GM12878 (cell line): ENCODE measurements around the gene CTNNA3. TPM values are rescaled to one million over a fixed set of nuclear protein-coding genes. Genes with fewer than 3 reads are reported as not detected.

Source experiments
- ATAC-seq: fragments of 200-7000 bp; cut with Tn5 transposase; 3 replicates; pipeline ENCODE4 v1.9.1; 2020; ENCODE audit warnings: mild to moderate bottlenecking, moderate library complexity
- BruUV-seq: library from RNA; stranded (reverse); fragments of 400-500 nt; replicated peaks from 2 replicates; lab custom pipeline; 2021; lab: Mats Ljungman, UMichigan
- CTCF ChIA-PET: fragments of 300-600 bp; sonication (Branson Sonifier 250); formaldehyde crosslinking; extraction: SDS; loops from one replicate; lab custom pipeline; 2021; ENCODE audit warnings: inconsistent platforms; lab: Yijun Ruan, JAX
- POLR2A ChIA-PET: fragments of 350-600 bp; formaldehyde crosslinking; extraction: SDS; loops from one replicate; lab custom pipeline; 2021; ENCODE audit warnings: inconsistent platforms; lab: Charles Lee
- RAD21 ChIA-PET: fragments of 300-600 bp; sonication (Branson Sonifier 250); formaldehyde crosslinking; loops from one replicate; lab custom pipeline; 2023; ENCODE audit warnings: antibody characterized with exemption; ENCODE audit not compliant: unreplicated experiment; lab: Charles Lee
- SMC1A ChIA-PET: fragments of 300-600 bp; sonication (Branson Sonifier 250); formaldehyde crosslinking; loops from one replicate; lab custom pipeline; 2023; ENCODE audit not compliant: unreplicated experiment, uncharacterized antibody; lab: Charles Lee
- DNase-seq: peaks from one replicate; pipeline ENCODE4 v3.0.0-alpha.2; 2011; ENCODE audit warnings: low read depth, low spot score
- FAIRE-seq: peaks from 3 replicates; lab custom pipeline; 2011; peaks lifted over from hg19 to GRCh38; lab: Jason Lieb, UNC
- H2AFZ ChIP-seq: 2 replicates; pipeline ENCODE4 v1.6.0; 2011; ENCODE audit warnings: low read depth, low read length, control low read depth; ENCODE audit not compliant: control insufficient read depth
- H3K27ac ChIP-seq: 2 replicates; pipeline ENCODE4 v1.5.1; 2011; ENCODE audit warnings: control low read depth; ENCODE audit not compliant: control insufficient read depth, insufficient read depth
- H3K27me3 ChIP-seq, 2 experiments: replicated peaks in 1 of 2; 2 replicates each; pipeline versions ENCODE4 v1.6.0 to v1.6.1; 2011; ENCODE audit warnings: low read length in 1 of 2; ENCODE audit not compliant: control insufficient read depth in 2 of 2, insufficient read depth in 2 of 2
- H3K36me3 ChIP-seq, 2 experiments: 2 replicates each; pipeline ENCODE4 v1.5.1; 2011; ENCODE audit warnings: low read length in 1 of 2; ENCODE audit not compliant: control insufficient read depth in 2 of 2, insufficient read depth in 2 of 2
- H3K4me1 ChIP-seq: 2 replicates; pipeline ENCODE4 v1.6.1; 2011; ENCODE audit warnings: mild to moderate bottlenecking, low read length, moderate library complexity, mixed read lengths; ENCODE audit not compliant: control insufficient read depth, insufficient read depth
- H3K4me2 ChIP-seq: 2 replicates; pipeline ENCODE4 v1.6.0; 2011; ENCODE audit warnings: control low read depth; ENCODE audit not compliant: control insufficient read depth, insufficient read depth
- H3K4me3 ChIP-seq: fragments of 200-600 bp; sonication (generic); 2 replicates; pipeline ENCODE4 v1.5.1; 2016
- H3K79me2 ChIP-seq: 2 replicates; pipeline ENCODE4 v1.6.0; 2011; ENCODE audit warnings: low read length; ENCODE audit not compliant: control insufficient read depth, insufficient read depth
- H3K9ac ChIP-seq: 2 replicates; pipeline ENCODE4 v1.8.0; 2011; ENCODE audit warnings: low read length, control low read depth, mixed read lengths; ENCODE audit not compliant: control insufficient read depth, insufficient read depth
- H3K9me3 ChIP-seq: replicated peaks from 3 replicates; pipeline ENCODE4 v1.5.1; 2011; ENCODE audit warnings: mild to moderate bottlenecking, low read length; ENCODE audit not compliant: control insufficient read depth, insufficient read depth
- H4K20me1 ChIP-seq: 2 replicates; pipeline ENCODE4 v1.6.0; 2011; ENCODE audit not compliant: control insufficient read depth, insufficient read depth
- CBFB ChIP-seq: IDR thresholded peaks from 2 replicates; pipeline ENCODE4 v1.6.1; 2016; ENCODE audit warnings: antibody characterized with exemption, low read depth
- EED ChIP-seq: sonication (generic); IDR thresholded peaks from 2 replicates; pipeline ENCODE4 v1.6.1; 2016; ENCODE audit warnings: antibody characterized with exemption, low read depth
- ETV6 ChIP-seq, 2 experiments: fragments of 450-650 bp in 1 of 2; IDR thresholded peaks in 1 of 2; conservative IDR thresholded peaks in 1 of 2; 2 replicates each; pipeline ENCODE4 v1.6.1; 2014; ENCODE audit warnings: antibody characterized with exemption in 1 of 2, borderline replicate concordance in 1 of 2, low read depth in 1 of 2, mild to moderate bottlenecking in 1 of 2, moderate library complexity in 1 of 2
- KAT2A ChIP-seq: conservative IDR thresholded peaks from 2 replicates; pipeline ENCODE4 v1.6.1; 2011; ENCODE audit warnings: low read depth, low read length; ENCODE audit not compliant: control insufficient read depth
- MLLT1 ChIP-seq: fragments of 450-650 bp; IDR thresholded peaks from 2 replicates; pipeline ENCODE4 v1.6.1; 2016; ENCODE audit warnings: mild to moderate bottlenecking
- NR2F1 ChIP-seq: fragments of 450-650 bp; conservative IDR thresholded peaks from 2 replicates; pipeline ENCODE4 v1.6.1; 2017; ENCODE audit warnings: mild to moderate bottlenecking
- POLR2A ChIP-seq: IDR thresholded peaks from 2 replicates; pipeline ENCODE4 v1.6.1; 2011; ENCODE audit warnings: low read depth, mild to moderate bottlenecking, low read length
- RUNX3 ChIP-seq: IDR thresholded peaks from 2 replicates; pipeline ENCODE4 v1.6.1; 2012; ENCODE audit warnings: low read length, inconsistent platforms
- SMARCA5 ChIP-seq: fragments of 450-650 bp; IDR thresholded peaks from 2 replicates; pipeline ENCODE4 v1.6.1; 2017; ENCODE audit warnings: mild to moderate bottlenecking
- SREBF2 ChIP-seq: IDR thresholded peaks from 2 replicates; pipeline ENCODE4 v1.6.1; 2012; ENCODE audit warnings: mild to moderate bottlenecking, low read length
- TAF1 ChIP-seq: IDR thresholded peaks from 2 replicates; pipeline ENCODE4 v1.6.1; 2011; ENCODE audit warnings: mild to moderate bottlenecking, low read depth, low read length, borderline replicate concordance
- TBL1XR1 ChIP-seq: IDR thresholded peaks from 2 replicates; pipeline ENCODE4 v1.6.1; 2012; ENCODE audit warnings: low read depth, low read length, improper control_type of control experiment
- ZNF274 ChIP-seq: IDR thresholded peaks from one replicate; pipeline ENCODE4 v1.8.0; 2011; ENCODE audit not compliant: insufficient read length, insufficient read depth
- whole genome bisulfite sequencing: methylation state at CpG from one replicate; pipeline ENCODE4 v1.1.6; 2016; ENCODE audit warnings: low lambda C conversion rate; ENCODE audit not compliant: insufficient replicate concordance, insufficient coverage; ENCODE audit errors: missing lambda C conversion rate; 5-methylcytosine and 5-hydroxymethylcytosine counted together
- in situ Hi-C: fragments of 300-500 bp; cut with MboI; formaldehyde crosslinking; loops from 9 replicates; pipeline ENCODE4 v1.14.3; 2018; ENCODE audit warnings: mixed read lengths
- intact Hi-C: fragments of 100-400 bp; cut with micrococcal nuclease; formaldehyde crosslinking; loops from one replicate; pipeline ENCODE4 v1.14.2; 2022; ENCODE audit not compliant: unreplicated experiment
- polyA plus RNA-seq, 11 experiments: library from polyadenylated mRNA; depleted of rRNA in 4 of 11; unstranded in 6 of 11; stranded (reverse) in 5 of 11; fragments of >200 nt; fragmentation: Nextera tagmentation in 4 of 11; fragmentation: Illumina TruSeq in 1 of 11; extraction: Ambion mirVana in 4 of 11; extraction: Trizol in 1 of 11; gene quantifications; 1 replicate in 1 of 11; 2 replicates in 10 of 11; pipeline versions ENCODE4 v1.2.1 to v1.2.3, GENCODE V29; 2011 to 2016; ENCODE audit warnings: inconsistent platforms in 2 of 11, missing spikeins in 2 of 11, low read depth in 1 of 11
- total RNA-seq, 4 experiments: library from RNA; depleted of rRNA in 3 of 4; stranded (reverse); fragments of >200 nt in 3 of 4; fragmentation: Illumina TruSeq in 1 of 4; extraction: Trizol in 1 of 4; gene quantifications; 2 replicates each; pipeline versions ENCODE4 v1.2.1 to v1.2.3, GENCODE V29; 2013 to 2021
- TF ChIP-seq, protein P1 (sequence below): fragments of 450-650 bp; IDR thresholded peaks from 2 replicates; pipeline ENCODE4 v1.6.1; 2017; ENCODE audit warnings: mild to moderate bottlenecking, low read depth, inconsistent platforms; ENCODE audit not compliant: poor library complexity, severe bottlenecking
- TF ChIP-seq, protein P2 (sequence below): fragments of 450-650 bp; IDR thresholded peaks from 2 replicates; pipeline ENCODE4 v1.6.1; 2017; ENCODE audit warnings: low read depth, mild to moderate bottlenecking, moderate library complexity

Gene CTNNA3
- total and polyA plus RNA-seq, 10 of the 15 experiments (the other 5 are each of a cell fraction or from before 2014, with no cell fraction given) = under 0.01 to 4.5 (median 0.22) TPM; not detected in 2

DNA sequence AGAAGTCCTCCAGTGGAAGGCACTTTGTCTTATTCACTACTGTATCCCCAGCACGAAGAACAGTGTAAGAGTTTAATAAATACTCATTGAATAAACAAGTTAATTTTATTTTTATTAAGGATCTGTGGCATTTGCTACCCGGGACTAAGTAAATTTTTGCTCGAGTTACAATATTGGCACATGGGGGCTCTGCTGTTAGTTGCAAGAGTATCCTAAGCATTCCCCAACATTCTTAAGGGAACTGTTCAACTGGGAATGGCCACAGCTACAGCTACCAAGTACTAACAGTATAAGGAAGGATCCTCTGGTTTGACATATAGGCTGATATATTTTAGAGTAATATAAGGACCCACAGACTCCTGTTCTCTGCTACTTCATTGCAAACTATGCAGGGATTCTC lies 778.9 kb downstream of the CTNNA3 start:
- Histone ChIP-seq H3K36me3 (no peaks in the 10 kb centered on the region), H3K9me3 (no peaks in the 10 kb centered on the region), H4K20me1 (no peaks in the 10 kb centered on the region), H3K4me2 (no peak overlapping the region), H2AFZ (no peak overlapping the region), H3K27ac (no peak overlapping the region), H3K9ac (no peak overlapping the region), H3K4me1 (no peaks in the 10 kb centered on the region), H3K79me2 (no peaks in the 10 kb centered on the region), H3K4me3 (no peak overlapping the region)
- 24% methylated on average over 3 of the region's 3 CpGs for WGBS
- ChIA-PET POLR2A (no interaction called here), SMC1A (interaction anchor here (0.7 to 1.6 kb wide), 4 partner anchors 9 to 863 kb away, joined by 3 to 4 read pairs (median 3); partner anchors contain the start of gene LRRTM3), CTCF (interaction anchor here (0.6 to 1.5 kb wide), 3 partner anchors 8 to 604 kb away, joined by 3 to 6 read pairs (median 4); partner anchors contain the start of gene LRRTM3), RAD21 (interaction anchor here (1.5 kb wide), 1 partner anchor 10 kb away, joined by 3 read pairs; no protein-coding TSS in a partner anchor)
- ATAC-seq (no peak), DNase-seq (no peak), FAIRE-seq (no peak)
- intact Hi-C loops = no loop called here
- BruUV-seq = no TSS peak
- in situ Hi-C loops = no loop called here
- TF ChIP-seq RUNX3 (no peak), EED (no peak), MLLT1 (no peak), SMARCA5 (no peak), KAT2A (no peak), CBFB (no peak), TAF1 (no peak), ZNF274 (no peak), POLR2A (no peak), TBL1XR1 (no peak), NR2F1 (no peak), ETV6 (conservative IDR thresholded peaks at IDR 0.05 in 1 of 2, IDR thresholded peaks at IDR 0.05 in 1 of 2; ENCODE audit: borderline replicate concordance in 1 of 2, low read depth in 1 of 2) (no peak), SREBF2 (no peak)
- TF ChIP-seq, protein P1, sequence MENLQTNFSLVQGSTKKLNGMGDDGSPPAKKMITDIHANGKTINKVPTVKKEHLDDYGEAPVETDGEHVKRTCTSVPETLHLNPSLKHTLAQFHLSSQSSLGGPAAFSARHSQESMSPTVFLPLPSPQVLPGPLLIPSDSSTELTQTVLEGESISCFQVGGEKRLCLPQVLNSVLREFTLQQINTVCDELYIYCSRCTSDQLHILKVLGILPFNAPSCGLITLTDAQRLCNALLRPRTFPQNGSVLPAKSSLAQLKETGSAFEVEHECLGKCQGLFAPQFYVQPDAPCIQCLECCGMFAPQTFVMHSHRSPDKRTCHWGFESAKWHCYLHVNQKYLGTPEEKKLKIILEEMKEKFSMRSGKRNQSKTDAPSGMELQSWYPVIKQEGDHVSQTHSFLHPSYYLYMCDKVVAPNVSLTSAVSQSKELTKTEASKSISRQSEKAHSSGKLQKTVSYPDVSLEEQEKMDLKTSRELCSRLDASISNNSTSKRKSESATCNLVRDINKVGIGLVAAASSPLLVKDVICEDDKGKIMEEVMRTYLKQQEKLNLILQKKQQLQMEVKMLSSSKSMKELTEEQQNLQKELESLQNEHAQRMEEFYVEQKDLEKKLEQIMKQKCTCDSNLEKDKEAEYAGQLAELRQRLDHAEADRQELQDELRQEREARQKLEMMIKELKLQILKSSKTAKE = no peak
- TF ChIP-seq, protein P2, sequence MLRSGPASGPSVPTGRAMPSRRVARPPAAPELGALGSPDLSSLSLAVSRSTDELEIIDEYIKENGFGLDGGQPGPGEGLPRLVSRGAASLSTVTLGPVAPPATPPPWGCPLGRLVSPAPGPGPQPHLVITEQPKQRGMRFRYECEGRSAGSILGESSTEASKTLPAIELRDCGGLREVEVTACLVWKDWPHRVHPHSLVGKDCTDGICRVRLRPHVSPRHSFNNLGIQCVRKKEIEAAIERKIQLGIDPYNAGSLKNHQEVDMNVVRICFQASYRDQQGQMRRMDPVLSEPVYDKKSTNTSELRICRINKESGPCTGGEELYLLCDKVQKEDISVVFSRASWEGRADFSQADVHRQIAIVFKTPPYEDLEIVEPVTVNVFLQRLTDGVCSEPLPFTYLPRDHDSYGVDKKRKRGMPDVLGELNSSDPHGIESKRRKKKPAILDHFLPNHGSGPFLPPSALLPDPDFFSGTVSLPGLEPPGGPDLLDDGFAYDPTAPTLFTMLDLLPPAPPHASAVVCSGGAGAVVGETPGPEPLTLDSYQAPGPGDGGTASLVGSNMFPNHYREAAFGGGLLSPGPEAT = no peak
- TF ChIP-seq, all 136 proteins: peak for 0
- no peaks in the 10 kb centered on the region for H3K27me3 ChIP-seq
